Measurements from ENCODE around the gene COL8A1. TPM values are rescaled to one million over a fixed set of nuclear protein-coding genes. Genes with fewer than 3 reads are reported as not detected.

The COL8A1 gene
- total RNA-seq, 1 experiment from 2014 or later = 0.87 TPM

DNA sequence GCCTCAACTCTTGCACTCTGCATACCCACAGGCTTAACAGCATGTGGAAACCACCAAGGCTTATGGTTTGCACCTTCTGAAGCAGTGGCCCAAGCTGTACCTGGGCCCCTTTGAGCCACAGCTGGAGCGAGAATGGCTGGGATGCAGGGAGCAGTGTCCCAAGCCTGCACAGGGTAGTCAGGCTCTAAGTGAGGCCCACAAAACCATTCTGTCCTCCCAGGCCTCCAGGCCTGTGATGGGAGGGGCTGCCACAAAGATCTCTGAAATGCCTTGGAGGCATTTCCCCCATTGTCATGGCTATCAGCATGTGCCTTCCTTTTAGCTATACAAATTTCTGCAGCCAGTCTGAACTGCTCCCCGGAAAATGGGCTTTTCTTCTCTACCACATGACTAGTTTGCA, 166.8 kb downstream of the COL8A1 start:
- POLR2A ChIA-PET = no interaction called here
- TF ChIP-seq JAZF1 (CRISPR knock-in tag; IDR thresholded peaks at IDR 0.05) (no peak), FOXK1 (CRISPR knock-in tag; IDR thresholded peaks at IDR 0.05) (no peak), HMGA2 (CRISPR knock-in tag; IDR thresholded peaks at IDR 0.05) (no peak)
- Mint-ChIP-seq H3K9me3 (peaks cover 61% of the 10 kb centered on the region), H3K4me1 (no peaks in the 10 kb centered on the region), H3K4me3 (no peak overlapping the region), H3K36me3 (peaks cover 41% of the 10 kb centered on the region), H3K27ac (no peak overlapping the region), H3K27me3 (ENCODE audit: low read depth) (no peaks in the 10 kb centered on the region; the same call in 1 of the 2 replicates)
- ATAC-seq (no peak), DNase-seq (ENCODE audit: low spot score) (no peak)
- CTCF ChIA-PET = no interaction called here

DNA sequence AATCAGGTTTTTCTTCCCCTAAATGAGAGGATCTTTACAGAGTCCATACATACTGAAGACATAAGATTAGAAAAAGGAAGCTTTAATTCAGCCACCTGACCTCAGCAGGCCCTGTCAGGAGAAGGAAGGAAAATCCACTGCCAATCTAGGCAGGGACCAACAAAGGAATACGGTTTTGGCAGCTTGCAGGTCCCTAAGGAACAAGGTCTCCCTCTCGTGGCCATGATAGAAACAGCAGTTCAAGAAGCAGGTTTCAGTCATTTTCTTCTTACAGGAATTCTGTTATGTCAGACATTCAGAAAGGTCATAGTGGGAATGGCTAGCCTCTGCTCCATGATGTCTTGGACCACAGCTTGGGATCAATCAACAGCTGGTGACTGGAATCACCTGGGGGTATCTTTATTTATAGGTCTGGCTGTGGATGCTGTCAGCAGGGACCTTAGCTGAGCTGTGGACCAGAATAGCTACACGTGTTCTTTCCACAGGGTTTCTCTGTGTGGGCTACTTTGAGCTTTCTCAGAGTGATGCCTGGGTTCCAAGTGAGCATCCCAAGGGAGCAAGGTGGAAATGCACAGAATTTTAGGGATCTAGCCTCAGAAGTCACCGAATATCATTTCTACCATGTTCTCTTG, 169.9 kb downstream of the COL8A1 start:
- Mint-ChIP-seq H3K27ac (no peak overlapping the region), H3K9me3 (peaks cover 38% of the 10 kb centered on the region), H3K4me3 (no peak overlapping the region), H3K4me1 (no peaks in the 10 kb centered on the region), H3K36me3 (peaks cover 34% of the 10 kb centered on the region), H3K27me3 (ENCODE audit: low read depth) (peaks cover 4% of the 10 kb centered on the region)
- ATAC-seq (peak; percentile 86), DNase-seq (ENCODE audit: low spot score) (peak; percentile 59)
- POLR2A ChIA-PET = no interaction called here
- CTCF ChIA-PET = interaction anchor here (0.7 to 2.4 kb wide), 11 partner anchors 9 to 446 kb away, joined by 3 to 9 read pairs (median 4); partner anchors contain the start of genes CMSS1 and COL8A1
- TF ChIP-seq, protein P1, sequence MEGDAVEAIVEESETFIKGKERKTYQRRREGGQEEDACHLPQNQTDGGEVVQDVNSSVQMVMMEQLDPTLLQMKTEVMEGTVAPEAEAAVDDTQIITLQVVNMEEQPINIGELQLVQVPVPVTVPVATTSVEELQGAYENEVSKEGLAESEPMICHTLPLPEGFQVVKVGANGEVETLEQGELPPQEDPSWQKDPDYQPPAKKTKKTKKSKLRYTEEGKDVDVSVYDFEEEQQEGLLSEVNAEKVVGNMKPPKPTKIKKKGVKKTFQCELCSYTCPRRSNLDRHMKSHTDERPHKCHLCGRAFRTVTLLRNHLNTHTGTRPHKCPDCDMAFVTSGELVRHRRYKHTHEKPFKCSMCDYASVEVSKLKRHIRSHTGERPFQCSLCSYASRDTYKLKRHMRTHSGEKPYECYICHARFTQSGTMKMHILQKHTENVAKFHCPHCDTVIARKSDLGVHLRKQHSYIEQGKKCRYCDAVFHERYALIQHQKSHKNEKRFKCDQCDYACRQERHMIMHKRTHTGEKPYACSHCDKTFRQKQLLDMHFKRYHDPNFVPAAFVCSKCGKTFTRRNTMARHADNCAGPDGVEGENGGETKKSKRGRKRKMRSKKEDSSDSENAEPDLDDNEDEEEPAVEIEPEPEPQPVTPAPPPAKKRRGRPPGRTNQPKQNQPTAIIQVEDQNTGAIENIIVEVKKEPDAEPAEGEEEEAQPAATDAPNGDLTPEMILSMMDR (IDR thresholded peaks at IDR 0.05) = peak; percentile 64
- no peak for TF ChIP-seq ZNF423 (CRISPR knock-in tag; IDR thresholded peaks at IDR 0.05)

DNA sequence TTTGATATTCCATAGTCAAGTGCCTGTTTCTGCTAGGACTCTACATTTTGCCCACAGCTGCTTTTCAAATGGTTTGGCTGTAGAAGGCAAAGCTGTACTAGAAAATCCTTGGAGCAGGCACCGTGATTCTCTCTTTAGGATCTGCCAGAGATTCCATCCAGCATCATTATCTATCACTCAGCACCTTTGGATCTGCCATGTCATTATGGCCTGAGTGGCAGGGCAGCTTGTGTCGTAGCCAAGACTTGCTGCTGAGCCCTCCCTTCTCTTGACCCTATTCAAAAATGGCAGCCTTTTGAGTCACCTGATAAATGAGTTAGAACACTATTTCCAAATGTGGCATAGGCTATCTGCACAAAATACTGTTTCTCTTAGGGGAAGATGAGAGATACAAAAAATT, 171.2 kb downstream of the COL8A1 start:
- DNase-seq (ENCODE audit: low spot score) = no peak
- TF ChIP-seq CREB1 (CRISPR knock-in tag; IDR thresholded peaks at IDR 0.05) (no peak), TEAD1 (CRISPR knock-in tag; IDR thresholded peaks at IDR 0.05) (no peak), NR2C2 (CRISPR knock-in tag; IDR thresholded peaks at IDR 0.05) (no peak), ZNF121 (CRISPR knock-in tag; IDR thresholded peaks at IDR 0.05) (no peak), SMAD3 (CRISPR knock-in tag; IDR thresholded peaks at IDR 0.05; ENCODE audit: borderline replicate concordance) (no peak), ZNF232 (CRISPR knock-in tag; IDR thresholded peaks at IDR 0.05) (no peak)
- TF ChIP-seq, protein P2, sequence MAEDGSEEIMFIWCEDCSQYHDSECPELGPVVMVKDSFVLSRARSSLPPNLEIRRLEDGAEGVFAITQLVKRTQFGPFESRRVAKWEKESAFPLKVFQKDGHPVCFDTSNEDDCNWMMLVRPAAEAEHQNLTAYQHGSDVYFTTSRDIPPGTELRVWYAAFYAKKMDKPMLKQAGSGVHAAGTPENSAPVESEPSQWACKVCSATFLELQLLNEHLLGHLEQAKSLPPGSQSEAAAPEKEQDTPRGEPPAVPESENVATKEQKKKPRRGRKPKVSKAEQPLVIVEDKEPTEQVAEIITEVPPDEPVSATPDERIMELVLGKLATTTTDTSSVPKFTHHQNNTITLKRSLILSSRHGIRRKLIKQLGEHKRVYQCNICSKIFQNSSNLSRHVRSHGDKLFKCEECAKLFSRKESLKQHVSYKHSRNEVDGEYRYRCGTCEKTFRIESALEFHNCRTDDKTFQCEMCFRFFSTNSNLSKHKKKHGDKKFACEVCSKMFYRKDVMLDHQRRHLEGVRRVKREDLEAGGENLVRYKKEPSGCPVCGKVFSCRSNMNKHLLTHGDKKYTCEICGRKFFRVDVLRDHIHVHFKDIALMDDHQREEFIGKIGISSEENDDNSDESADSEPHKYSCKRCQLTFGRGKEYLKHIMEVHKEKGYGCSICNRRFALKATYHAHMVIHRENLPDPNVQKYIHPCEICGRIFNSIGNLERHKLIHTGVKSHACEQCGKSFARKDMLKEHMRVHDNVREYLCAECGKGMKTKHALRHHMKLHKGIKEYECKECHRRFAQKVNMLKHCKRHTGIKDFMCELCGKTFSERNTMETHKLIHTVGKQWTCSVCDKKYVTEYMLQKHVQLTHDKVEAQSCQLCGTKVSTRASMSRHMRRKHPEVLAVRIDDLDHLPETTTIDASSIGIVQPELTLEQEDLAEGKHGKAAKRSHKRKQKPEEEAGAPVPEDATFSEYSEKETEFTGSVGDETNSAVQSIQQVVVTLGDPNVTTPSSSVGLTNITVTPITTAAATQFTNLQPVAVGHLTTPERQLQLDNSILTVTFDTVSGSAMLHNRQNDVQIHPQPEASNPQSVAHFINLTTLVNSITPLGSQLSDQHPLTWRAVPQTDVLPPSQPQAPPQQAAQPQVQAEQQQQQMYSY (CRISPR knock-in tag; IDR thresholded peaks at IDR 0.05) = no peak
- TF ChIP-seq, protein P3, sequence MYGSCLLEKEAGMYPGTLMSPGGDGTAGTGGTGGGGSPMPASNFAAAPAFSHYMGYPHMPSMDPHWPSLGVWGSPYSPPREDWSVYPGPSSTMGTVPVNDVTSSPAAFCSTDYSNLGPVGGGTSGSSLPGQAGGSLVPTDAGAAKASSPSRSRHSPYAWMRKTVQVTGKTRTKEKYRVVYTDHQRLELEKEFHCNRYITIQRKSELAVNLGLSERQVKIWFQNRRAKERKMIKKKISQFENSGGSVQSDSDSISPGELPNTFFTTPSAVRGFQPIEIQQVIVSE (CRISPR knock-in tag; IDR thresholded peaks at IDR 0.05; ENCODE audit: borderline replicate concordance) = no peak
- TF ChIP-seq, protein P4, sequence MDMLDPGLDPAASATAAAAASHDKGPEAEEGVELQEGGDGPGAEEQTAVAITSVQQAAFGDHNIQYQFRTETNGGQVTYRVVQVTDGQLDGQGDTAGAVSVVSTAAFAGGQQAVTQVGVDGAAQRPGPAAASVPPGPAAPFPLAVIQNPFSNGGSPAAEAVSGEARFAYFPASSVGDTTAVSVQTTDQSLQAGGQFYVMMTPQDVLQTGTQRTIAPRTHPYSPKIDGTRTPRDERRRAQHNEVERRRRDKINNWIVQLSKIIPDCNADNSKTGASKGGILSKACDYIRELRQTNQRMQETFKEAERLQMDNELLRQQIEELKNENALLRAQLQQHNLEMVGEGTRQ (CRISPR knock-in tag; IDR thresholded peaks at IDR 0.05) = no peak
- TF ChIP-seq, protein P5, sequence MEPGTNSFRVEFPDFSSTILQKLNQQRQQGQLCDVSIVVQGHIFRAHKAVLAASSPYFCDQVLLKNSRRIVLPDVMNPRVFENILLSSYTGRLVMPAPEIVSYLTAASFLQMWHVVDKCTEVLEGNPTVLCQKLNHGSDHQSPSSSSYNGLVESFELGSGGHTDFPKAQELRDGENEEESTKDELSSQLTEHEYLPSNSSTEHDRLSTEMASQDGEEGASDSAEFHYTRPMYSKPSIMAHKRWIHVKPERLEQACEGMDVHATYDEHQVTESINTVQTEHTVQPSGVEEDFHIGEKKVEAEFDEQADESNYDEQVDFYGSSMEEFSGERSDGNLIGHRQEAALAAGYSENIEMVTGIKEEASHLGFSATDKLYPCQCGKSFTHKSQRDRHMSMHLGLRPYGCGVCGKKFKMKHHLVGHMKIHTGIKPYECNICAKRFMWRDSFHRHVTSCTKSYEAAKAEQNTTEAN (CRISPR knock-in tag; IDR thresholded peaks at IDR 0.05) = no peak
- ATAC-seq = no peak
- Mint-ChIP-seq H3K36me3 (peaks cover 23% of the 10 kb centered on the region), H3K9me3 (peaks cover 26% of the 10 kb centered on the region), H3K27ac (no peak overlapping the region), H3K4me1 (no peaks in the 10 kb centered on the region), H3K4me3 (no peak overlapping the region), H3K27me3 (ENCODE audit: low read depth) (peaks cover 4% of the 10 kb centered on the region)
- CTCF ChIA-PET = interaction anchor here (2.4 kb wide), 1 partner anchor 8 kb away, joined by 9 read pairs; the partner anchor contains the start of gene CMSS1
- POLR2A ChIA-PET = no interaction called here

Measured in WTC11 (cell line).